ENCODE measurements around the gene TAF15.

The TAF15 gene

DNA sequence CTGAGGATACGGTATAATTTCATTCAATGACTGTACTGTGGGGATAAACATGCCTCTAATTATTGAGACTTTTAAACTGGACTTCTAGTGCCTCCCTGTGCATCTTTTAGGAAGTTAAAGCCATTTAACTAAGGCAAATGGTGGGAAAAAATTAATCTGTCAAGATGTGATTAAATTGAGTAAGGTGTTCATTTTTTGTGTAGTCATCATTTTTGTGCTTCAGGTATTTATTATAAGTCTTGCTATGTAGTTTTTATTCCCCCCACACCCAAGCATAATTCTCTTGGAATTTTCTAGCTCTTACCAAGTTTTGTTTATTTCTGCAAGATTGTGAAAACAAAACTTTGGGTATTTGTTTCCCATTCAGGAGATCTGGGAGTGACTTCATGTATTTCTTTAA lies 10.2 kb downstream of the TAF15 start:
- TF ChIP-seq GATA3 (IDR thresholded peaks at IDR 0.05; ENCODE audit: low read depth, low read length) (no peak), GATA2 (IDR thresholded peaks at IDR 0.05; ENCODE audit: low read depth, low read length) (no peak)

DNA sequence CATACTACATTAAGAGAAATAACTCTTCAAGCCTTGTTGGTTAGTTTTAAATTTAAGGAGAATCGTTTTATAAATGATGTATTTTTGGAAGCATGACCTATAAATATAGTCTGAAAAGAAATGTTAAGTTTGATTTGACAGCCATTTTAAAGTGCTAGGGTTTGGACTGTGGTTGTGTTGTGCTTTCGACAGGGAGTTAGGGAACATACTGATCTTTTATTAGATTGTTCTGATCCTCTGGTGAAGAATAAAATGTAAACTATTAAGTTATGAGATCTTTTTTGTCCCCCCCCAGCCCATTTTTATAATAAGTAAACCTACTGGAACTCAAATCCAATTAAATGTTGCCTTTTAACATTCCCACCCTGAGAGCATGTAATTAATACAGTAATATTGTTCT lies 12.0 kb downstream of the TAF15 start:
- TF ChIP-seq GATA2 (IDR thresholded peaks at IDR 0.05; ENCODE audit: low read depth, low read length), result no peak
- TF ChIP-seq GATA3 (IDR thresholded peaks at IDR 0.05; ENCODE audit: low read depth, low read length), result no peak

DNA sequence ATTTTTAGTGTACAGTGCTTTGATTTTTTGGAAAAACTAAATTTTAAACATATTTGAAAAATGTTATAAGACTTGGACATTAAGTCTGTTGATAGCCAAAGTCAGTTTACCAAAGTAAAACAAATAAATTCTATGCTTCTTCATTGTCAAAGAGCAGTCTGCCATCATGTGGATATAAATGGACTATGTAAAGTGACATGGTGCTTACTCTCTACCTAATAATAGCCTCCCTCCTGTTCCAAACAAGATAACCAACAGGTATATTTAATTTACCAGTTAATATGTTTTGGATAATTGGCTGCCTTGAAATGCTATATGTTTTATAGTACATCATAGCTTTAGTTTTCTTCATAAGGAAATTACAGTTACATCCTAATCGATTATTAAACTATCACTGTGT lies 15.9 kb downstream of the TAF15 start:
- TF ChIP-seq GATA3 (IDR thresholded peaks at IDR 0.05; ENCODE audit: low read depth, low read length) (no peak), GATA2 (IDR thresholded peaks at IDR 0.05; ENCODE audit: low read depth, low read length) (no peak)

DNA sequence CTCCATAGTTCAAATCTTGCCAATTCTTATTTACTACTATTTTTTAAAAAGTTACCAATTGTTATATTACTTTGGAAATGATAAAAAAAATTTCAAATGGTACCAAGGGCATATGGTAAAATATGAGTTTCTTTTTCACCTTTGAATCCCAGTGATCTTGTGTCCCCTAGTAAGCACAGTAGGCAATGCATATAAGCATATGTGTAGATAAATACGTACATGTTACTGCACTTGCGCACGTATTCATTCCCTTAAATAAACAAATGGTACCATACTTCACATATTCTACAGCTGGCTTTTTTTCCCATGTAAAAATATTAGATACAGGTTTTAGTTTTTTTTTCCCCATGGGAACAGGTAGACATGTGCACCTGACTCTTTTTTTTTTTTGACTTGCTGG lies 31.8 kb downstream of the TAF15 start:
- TF ChIP-seq GATA3 (IDR thresholded peaks at IDR 0.05; ENCODE audit: low read depth, low read length), result no peak
- no peak for TF ChIP-seq GATA2 (IDR thresholded peaks at IDR 0.05; ENCODE audit: low read depth, low read length)

DNA sequence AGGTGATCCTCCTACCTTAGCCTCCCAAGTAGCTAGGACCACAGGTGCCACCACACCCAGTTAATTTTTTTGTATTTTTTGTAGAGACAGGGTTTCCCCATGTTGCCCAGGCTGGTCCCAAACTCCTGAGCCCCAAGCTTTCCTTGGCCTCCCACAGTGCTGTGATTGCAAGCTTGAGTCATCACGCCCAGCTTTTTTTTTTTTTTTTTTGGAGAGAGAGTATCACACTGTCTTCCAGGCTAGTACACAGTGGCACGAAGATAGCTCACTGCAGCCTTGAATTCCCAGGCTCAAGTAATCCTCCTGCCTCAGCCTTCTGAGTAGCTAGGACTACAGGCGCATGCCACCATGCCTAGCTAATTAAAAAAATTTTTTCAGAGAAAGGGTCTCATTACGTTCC lies 32.2 kb downstream of the TAF15 start:
- no peak for TF ChIP-seq GATA2 (IDR thresholded peaks at IDR 0.05; ENCODE audit: low read depth, low read length)
- TF ChIP-seq GATA3 (IDR thresholded peaks at IDR 0.05; ENCODE audit: low read depth, low read length), result no peak

DNA sequence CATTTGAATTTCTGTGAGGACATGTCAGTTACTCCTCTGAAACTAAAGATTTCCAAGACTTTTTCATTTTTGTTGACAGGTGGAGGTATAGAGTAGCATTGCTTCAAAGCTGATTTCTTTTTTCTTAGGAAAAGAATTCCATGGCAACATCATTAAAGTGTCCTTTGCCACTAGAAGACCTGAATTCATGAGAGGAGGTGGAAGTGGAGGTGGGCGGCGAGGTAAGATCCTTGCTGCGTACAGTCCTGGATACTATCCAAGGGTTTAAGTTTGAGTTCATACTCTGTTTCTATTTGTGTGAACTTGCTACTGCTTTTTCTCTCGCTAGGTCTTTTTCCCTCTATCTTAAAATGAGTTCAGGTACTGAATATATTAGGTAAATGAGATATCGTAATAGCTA lies 33.0 kb downstream of the TAF15 start:
- TF ChIP-seq GATA3 (IDR thresholded peaks at IDR 0.05; ENCODE audit: low read depth, low read length), result no peak

DNA sequence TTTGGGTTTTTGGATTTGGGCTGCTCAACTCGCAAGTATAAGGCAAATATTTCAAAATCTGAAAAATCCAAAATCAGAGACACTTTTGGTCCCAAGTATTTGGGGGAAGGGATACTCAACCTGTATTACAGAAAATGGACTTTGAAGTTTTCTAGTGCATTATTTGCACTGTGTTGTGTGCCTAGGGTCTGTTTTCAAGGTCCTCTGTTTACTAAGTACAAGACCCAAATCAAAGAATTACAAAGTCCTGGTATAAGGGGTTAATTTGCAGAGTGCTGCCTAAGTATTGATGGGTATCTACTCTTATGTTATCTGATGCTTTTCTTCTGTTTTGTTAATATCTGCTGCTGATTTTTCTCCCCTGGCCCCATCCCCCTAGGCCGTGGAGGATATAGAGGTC lies 34.4 kb downstream of the TAF15 start:
- no peak for TF ChIP-seq GATA3 (IDR thresholded peaks at IDR 0.05; ENCODE audit: low read depth, low read length)
- TF ChIP-seq GATA2 (IDR thresholded peaks at IDR 0.05; ENCODE audit: low read depth, low read length), result no peak

DNA sequence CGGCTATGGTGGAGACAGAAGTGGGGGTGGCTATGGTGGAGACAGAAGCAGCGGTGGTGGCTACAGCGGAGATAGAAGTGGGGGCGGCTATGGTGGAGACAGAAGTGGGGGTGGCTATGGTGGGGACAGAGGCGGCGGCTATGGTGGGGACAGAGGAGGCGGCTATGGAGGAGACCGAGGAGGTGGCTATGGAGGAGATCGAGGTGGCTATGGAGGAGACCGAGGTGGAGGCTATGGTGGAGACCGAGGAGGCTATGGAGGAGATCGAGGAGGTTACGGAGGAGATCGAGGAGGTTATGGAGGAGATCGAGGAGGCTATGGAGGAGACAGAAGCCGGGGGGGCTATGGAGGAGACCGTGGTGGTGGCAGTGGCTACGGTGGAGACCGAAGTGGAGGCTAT lies 35.3 kb downstream of the TAF15 start:
- no peak for TF ChIP-seq GATA2 (IDR thresholded peaks at IDR 0.05; ENCODE audit: low read depth, low read length)
- no peak for TF ChIP-seq GATA3 (IDR thresholded peaks at IDR 0.05; ENCODE audit: low read depth, low read length)

DNA sequence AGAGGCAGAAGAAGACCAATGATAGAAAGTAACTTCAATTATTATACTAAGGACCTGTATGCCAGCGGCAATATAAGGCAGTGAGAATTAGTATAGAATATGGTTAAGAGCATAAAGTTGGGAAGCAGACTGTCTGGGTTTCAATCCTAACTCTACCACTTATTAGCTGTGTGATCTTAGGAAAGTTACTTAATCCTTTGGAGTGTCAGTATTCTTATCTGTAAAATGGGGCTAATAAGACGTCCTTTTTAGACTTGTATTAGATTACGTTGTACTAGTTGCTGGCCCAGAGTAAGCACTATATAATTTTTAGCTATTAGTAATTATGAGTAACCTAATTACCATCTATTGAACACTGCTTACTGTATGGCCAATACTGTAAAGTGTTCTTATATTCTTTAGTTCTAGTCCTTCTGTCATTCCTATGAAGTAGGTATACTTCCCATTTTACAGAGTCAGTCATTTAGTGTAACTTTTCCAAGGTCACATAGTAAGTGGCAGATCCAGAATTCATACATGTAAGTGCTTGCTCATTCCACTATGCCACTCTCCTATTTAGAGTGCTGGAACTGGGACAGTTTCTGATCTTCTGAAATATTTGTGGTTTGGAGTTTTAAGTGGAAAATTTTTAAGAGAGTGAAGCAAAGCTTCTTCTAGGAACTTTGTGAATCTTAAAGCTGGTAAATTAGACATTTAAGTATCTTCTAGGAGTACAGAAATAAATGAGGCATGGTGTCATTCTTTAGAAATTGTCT lies 36.9 kb downstream of the TAF15 start:
- TF ChIP-seq GATA2 (IDR thresholded peaks at IDR 0.05; ENCODE audit: low read depth, low read length) (no peak), GATA3 (IDR thresholded peaks at IDR 0.05; ENCODE audit: low read depth, low read length) (no peak)

DNA sequence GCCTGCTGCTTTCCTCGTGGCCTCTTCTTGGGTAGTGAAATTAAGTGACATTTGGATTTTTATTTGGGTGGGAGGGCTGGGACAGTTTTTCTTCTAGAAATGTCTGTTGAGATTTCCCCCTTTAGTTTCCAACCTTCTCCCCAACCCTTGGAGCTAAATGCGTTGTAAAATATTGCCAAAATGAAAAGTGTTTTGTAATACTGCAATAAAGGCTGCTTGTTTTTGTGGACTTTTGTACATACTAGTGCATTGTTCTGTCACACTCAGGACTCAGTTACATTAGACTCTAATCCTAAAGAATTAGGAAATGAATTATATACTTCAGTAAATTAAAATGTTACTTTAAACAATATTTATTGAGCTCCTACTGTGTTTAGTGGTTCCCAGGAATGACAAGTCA lies 37.7 kb downstream of the TAF15 start:
- TF ChIP-seq GATA3 (IDR thresholded peaks at IDR 0.05; ENCODE audit: low read depth, low read length), result no peak
- TF ChIP-seq GATA2 (IDR thresholded peaks at IDR 0.05; ENCODE audit: low read depth, low read length), result no peak

DNA sequence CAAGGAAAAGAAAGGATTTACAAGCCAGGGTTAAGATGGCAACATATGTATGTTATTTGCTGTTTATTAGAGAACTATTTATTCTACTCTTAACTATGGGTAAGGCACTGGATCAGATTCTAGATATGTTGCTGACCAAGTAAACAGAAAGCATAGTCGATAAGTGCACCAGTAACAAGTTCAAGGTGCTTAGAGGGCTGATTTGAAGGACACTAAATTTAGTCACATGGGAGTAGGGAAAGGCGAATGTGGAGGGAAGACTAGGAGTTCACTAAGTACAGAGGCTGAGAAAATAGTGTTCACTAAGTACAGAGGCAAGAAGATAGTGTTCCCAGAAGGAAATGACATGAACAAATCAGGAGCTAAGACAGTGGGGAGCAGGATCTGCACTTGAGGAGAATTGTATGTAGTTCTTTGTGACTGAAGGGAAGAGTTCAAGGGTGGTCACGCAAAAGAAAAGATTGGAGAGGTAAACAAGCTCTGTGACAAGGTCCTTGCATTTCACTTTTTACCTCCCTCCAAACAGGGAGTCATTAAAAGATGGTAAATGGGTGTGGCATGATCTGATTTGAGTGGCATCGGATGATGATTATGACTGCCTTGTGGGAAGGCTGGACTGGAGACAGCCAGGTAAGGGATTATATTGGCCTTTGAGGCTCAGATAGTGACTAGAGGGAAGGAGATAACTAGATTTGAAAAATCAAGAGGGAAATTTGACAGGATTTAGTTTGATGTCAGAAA lies 38.5 kb downstream of the TAF15 start:
- TF ChIP-seq GATA3 (IDR thresholded peaks at IDR 0.05; ENCODE audit: low read depth, low read length) (no peak), GATA2 (IDR thresholded peaks at IDR 0.05; ENCODE audit: low read depth, low read length) (no peak)

DNA sequence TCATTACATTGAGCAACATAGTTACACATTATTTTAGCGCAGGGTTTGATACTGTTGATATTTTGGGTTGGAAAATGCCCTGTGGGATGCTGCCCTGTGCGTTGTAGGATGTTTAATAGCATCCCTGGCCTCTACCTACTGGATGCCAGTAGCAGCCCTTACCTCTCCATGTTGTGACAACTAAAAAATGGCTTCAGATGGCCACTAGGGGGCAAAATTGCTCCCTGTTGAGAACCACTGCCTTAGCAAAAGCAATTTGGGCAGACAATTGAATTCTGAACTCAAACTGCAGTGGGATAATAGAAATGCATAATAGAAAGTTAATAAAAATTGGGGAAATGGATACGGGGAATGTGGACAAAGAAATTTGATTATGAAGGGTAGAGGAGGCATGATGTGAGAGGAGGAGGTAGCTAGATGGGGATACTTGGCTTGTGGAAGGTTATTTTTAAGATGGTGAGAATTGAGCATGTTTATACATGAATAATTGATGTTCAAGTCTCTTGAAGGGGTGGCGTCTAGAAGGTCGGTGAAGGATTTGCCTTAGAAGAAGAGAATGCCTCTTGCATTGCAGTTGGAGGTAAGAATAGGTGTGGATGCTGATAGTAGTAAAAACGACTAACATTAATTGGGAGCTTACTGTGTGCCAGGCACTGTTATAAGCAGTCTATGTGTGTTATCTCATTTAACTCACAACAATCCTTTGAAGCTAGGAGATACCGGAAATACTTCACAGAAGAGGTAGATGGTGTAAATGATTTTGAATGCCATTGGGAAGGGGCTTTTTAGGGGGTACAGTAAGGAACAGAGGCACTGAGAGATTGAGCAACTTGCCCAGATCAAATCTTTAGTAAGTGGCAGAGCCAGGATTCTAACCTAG lies 40.4 kb downstream of the TAF15 start:
- no peak for TF ChIP-seq GATA2 (IDR thresholded peaks at IDR 0.05; ENCODE audit: low read depth, low read length)
- no peak for TF ChIP-seq GATA3 (IDR thresholded peaks at IDR 0.05; ENCODE audit: low read depth, low read length)

DNA sequence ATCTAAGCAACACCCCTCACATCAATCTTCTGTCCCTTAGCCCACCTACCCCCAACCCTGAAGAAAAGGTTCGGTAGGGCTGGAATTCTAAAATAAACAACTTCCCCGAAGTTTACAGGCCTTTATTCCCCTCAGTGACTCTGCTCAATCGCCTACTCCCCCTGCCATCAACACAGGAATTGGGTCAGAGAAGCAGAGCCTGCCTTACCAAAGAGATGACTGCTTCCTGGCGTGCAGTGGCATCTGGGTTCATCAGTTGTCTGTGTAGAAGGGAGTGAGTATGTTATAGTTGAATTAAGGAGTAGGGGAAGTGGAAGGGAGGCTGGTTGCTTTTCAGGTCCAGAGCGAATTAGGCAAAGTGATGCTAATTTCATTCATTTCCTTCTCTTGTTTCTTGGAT lies 46.7 kb downstream of the TAF15 start:
- no peak for TF ChIP-seq GATA3 (IDR thresholded peaks at IDR 0.05; ENCODE audit: low read depth, low read length)
- no peak for TF ChIP-seq GATA2 (IDR thresholded peaks at IDR 0.05; ENCODE audit: low read depth, low read length)

DNA sequence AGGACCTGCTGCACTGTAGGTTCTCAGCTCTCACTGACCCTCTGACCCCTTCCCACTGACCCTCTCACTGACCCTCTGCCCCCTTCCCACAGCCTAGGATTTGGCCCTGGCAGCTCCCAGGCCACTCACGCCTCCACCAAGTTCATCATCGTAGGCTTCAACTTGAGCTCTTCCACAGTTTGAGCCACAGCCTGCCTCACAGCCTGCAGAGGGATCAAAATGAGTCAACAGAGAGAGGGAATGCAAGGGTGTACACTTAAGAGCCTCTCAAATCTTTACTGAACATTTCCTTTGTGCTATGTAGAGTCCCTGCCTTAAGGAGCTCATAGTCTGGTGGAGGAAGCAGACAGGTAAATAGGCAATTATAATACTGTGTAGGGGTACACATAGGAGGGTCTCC lies 47.3 kb downstream of the TAF15 start:
- TF ChIP-seq GATA3 (IDR thresholded peaks at IDR 0.05; ENCODE audit: low read depth, low read length) (no peak), GATA2 (IDR thresholded peaks at IDR 0.05; ENCODE audit: low read depth, low read length) (no peak)

Measured in SH-SY5Y (cell line).